Tongue (tissue), 2 donors: ENCODE results near the gene SPACA9. TPM values are rescaled to one million over a fixed set of nuclear protein-coding genes. Genes with fewer than 3 reads are reported as not detected.
A peak's percentile ranks its signal among the peaks of the same experiment; 100 is the strongest.

Experiments
- DNase-seq: peaks from one replicate; pipeline ENCODE4 v3.0.0-alpha.2; 2015
- total RNA-seq: library from RNA; depleted of rRNA; stranded (reverse); fragments of >200 nt; gene quantifications from one replicate; pipeline ENCODE4 v1.2.3, GENCODE V29; 2014

SPACA9 gene
- total RNA-seq, 1 donor from 2014 or later: 3.8 TPM

- DNase-seq: no peak
Measured at GRCh38 chr9:132863096-132863495, 15.6 kb upstream of the SPACA9 start.

- no peak for DNase-seq
Measured at GRCh38 chr9:132864277-132864676, 14.4 kb upstream of the SPACA9 start.

GRCh38 chr9:132864691-132865090 is 14.0 kb upstream of the SPACA9 start:
- no peak for DNase-seq

- no peak for DNase-seq
Measured at GRCh38 chr9:132866898-132867297, 11.8 kb upstream of the SPACA9 start.

- DNase-seq: no peak
Measured at GRCh38 chr9:132869266-132869665, 9.4 kb upstream of the SPACA9 start.

DNA sequence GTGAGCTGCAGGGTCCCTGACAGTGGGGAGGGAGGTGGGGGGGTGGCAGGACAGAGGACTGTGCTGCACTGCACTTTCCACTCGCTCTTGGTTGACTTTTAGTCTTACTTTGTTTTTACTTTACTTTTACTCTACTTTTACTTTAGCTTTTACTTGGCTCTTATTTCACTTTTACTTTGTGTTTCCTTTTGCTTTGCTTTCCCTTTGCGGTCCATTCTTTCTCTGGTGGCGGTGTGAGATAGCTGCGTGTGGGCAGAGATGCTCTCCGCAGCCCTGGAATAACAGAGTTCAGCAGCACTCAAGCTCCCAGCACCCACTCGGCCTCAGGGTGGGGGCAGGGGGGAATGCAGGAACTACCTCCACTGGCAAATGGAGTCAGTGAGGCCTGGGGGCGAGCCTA is 5.3 kb upstream of the SPACA9 start:
- no peak for DNase-seq

DNA sequence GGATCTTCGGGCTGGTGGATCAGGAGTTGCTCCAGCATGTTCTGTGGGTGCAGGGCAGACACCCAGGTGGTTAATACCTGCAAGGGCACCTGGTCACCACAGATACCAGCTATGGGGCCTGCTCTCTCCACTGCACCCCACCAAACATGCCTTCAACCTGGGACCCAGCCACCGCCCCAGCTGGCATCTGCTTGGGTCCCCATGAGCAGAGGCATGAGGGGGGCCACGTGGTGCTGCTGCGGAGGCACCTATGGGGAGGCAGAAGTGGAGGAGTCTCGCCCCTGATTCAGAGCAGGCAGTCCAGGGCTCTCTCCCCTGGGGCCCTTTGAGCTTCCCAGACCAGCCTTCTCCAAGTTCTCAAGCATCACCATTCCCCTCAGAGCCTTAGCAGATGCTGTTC is 3.5 kb upstream of the SPACA9 start:
- DNase-seq: no peak

DNA sequence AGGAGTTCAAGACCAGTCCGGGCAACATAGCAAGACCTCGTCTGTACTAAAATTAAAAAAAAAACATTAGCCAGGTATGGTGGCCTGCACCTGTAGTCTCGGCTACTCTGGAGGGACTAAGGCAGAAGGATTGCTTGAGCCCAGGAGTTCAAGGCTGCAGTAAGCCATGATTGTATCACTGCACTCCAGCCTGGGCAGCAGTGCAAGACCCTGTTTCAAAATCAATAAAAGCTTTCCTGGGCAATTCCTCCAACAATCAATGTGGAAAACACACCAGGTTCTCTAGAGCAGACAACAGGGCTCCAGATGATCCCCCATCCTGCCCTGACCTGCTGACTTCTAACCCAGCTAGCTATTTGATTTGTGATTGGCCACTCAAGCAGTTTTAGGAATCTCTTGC is 1.8 kb upstream of the SPACA9 start:
- DNase-seq: no peak

DNA sequence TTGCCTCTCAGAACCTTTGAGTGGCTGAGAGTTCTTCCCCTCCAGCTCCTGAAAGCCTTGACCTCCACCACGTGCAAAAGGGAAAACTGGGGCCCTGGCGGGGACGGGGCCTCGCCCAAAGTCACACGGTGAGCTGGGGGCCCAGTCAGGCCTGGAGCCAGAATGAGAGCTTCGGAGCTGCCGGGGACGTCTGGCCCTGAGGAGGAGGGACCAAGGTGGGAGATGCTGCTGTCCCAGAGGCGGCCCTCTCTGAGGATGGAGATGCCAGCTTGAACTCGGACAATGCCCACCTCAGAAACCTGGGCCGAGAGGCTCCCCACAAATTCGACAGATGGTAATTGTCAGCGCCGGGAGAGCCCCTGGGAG is 1.3 kb upstream of the SPACA9 start:
- no peak for DNase-seq

DNA sequence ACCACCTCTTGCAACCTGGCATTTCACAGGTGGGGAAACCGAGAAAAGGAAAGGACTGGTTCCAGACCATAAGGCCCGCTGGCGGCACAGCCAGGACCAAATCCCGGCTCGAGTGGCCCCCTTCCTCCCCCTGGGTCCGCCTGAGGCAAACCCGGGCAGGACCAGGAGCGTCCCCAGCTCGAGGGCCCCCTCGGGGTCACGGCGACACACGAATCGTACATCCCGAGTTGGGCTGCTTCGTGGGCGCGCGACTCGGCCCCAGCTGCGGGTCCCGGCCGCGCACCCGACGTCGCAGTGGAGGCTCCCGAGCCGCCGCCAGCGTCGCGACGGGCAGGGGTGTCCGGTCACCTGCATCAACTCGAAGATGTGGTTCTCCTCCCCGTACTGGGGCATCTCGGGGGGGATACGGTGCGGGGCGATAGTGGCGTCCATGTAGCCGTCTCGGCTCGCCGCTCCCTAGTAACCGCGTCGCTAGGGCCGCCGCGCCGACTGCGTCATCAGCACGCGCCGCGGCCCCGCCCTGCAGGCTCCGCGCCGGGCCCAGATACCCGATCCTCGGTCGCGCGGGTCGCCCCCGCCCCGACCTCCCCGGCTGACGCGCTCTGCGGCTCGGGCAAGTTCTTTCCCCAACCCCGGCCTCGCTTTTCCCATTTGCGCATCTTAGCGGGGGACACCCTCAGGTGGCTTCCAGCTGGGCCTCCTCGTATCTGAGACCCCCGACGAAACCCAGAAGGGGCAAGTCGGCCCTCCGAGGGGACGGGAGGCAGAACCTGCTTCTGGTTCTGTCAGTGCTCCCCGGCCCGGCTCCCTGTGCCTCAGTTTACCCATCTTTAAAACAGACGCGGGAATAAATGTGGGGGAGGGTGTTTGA is 639 bp upstream of the SPACA9 start, which contains the start of gene AK8:
Gene AK8 (minus strand): TSS at position 461 of the 871 bp plus-strand sequence. CDS start 29 bp downstream, at position 432.
- DNase-seq: peak; percentile 85

- no peak for DNase-seq
Measured at GRCh38 chr9:132879457-132880323, 992 bp downstream of the SPACA9 start.

- DNase-seq: no peak
Measured at GRCh38 chr9:132880324-132880661, 1.6 kb downstream of the SPACA9 start.

- DNase-seq: no peak
Measured at GRCh38 chr9:132881826-132882225, 3.1 kb downstream of the SPACA9 start.

- no peak for DNase-seq
Measured at GRCh38 chr9:132882616-132883015, 3.9 kb downstream of the SPACA9 start.

GRCh38 chr9:132883349-132884294 is 4.9 kb downstream of the SPACA9 start:
- no peak for DNase-seq

- DNase-seq: no peak
Measured at GRCh38 chr9:132885720-132886333, 7.1 kb downstream of the SPACA9 start.

- DNase-seq: no peak
Measured at GRCh38 chr9:132886334-132886725, 7.6 kb downstream of the SPACA9 start.

DNA sequence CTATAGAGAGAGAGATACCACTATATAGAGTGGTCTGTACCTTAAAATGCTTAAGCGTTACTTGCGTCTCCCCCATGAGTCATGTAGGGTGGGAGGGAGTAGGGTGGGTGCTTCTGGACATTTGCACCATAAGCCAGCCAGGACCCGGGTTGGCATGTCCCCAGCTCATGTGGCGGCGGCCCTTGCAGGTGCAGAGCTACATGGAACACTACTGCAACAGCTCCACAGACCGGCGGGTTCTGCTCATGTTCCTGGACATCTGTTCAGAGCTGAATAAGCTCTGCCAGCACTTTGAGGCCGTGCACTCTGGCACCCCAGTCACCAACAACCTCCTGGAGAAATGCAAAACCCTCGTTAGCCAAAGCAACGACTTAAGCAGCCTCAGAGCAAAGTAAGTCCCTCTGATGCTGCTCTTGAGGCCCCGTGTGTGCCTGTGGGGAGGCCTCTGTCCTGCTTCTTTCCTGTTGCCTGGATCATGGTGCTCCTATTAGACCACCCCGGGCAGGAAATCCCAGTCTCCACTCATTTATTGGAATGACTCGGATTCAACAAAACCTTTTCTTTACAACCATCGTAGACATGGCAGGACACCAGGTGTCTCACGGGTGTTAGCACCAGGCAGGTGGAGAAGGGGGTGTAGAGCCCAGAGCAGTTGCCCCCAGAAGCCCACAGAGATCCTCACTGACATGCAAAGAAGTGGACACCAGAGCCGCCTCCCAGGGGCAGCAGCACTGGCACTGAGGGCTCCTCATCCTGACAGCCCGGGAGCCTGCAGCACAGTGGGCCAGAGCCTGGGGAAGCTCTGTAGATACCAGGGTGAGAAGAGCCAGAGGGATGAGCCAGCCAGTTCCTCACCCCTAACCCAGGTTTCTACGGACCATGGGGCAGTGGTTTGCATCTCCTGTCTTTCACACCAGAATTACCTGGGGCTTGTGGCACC is 8.8 kb downstream of the SPACA9 start:
- DNase-seq: no peak

DNA sequence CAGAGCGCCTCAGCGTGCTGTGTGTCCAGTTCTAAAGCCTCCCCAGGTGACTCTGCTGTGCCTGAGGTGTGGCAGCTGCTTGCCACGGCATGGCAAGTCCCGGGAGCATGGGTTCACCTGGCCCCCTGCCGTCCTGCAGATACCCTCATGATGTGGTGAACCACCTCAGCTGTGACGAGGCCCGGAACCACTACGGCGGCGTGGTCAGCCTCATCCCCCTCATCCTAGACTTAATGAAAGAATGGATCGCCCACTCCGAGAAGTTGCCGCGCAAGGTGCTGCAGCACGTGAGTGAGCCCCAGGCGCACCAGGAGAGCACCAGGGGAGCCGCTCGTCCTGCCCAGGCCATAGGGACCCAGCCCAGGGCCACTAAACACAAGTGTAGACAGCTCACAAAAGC is 9.5 kb downstream of the SPACA9 start:
- DNase-seq: no peak

GRCh38 chr9:132892400-132892799 is 13.7 kb downstream of the SPACA9 start:
- DNase-seq: no peak

- DNase-seq: peak; percentile 79
Measured at GRCh38 chr9:132894346-132894745, 15.6 kb downstream of the SPACA9 start.
